Measurements from ENCODE around the gene ONECUT3.

DNA sequence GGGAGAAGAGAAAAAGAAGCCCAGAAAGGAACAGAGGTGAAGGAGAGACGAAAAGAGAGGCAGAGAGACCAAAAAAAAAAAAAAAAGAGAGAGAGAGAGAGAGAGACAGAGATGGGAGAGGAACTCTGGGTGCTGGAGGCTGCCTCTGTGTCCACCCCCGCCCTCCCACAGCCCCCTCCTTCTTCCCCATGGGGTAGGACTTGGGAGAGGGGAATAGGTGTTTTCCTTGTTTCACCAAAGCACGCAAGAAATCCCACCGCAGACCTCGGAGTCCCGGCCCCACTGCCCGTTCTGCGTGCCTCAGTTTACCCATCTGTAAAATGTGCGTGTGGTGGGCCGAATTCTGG is 4.9 kb downstream of the ONECUT3 start:
- TF ChIP-seq, protein P1, sequence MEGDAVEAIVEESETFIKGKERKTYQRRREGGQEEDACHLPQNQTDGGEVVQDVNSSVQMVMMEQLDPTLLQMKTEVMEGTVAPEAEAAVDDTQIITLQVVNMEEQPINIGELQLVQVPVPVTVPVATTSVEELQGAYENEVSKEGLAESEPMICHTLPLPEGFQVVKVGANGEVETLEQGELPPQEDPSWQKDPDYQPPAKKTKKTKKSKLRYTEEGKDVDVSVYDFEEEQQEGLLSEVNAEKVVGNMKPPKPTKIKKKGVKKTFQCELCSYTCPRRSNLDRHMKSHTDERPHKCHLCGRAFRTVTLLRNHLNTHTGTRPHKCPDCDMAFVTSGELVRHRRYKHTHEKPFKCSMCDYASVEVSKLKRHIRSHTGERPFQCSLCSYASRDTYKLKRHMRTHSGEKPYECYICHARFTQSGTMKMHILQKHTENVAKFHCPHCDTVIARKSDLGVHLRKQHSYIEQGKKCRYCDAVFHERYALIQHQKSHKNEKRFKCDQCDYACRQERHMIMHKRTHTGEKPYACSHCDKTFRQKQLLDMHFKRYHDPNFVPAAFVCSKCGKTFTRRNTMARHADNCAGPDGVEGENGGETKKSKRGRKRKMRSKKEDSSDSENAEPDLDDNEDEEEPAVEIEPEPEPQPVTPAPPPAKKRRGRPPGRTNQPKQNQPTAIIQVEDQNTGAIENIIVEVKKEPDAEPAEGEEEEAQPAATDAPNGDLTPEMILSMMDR (conservative IDR thresholded peaks at IDR 0.05), result no peak
- no peak for TF ChIP-seq EZH2 (IDR thresholded peaks at IDR 0.05; ENCODE audit: low read depth)

Measured in PC-9 (cell line).